HG02798 (cell line): ENCODE results near the gene NXPE2.

Experiments
- ATAC-seq: cut with Tn5 transposase; IDR thresholded peaks from one replicate; pipeline ENCODE4 v1.9.1; 2021; ENCODE audit warnings: mild to moderate bottlenecking; ENCODE audit not compliant: unreplicated experiment, poor library complexity

Gene NXPE2

GRCh38 chr11:114736806-114737205 is 58.5 kb downstream of the NXPE2 start:
- ATAC-seq: no peak

GRCh38 chr11:114738954-114739353 is 60.6 kb downstream of the NXPE2 start:
- no peak for ATAC-seq

GRCh38 chr11:114745150-114745671 is 66.9 kb downstream of the NXPE2 start:
- ATAC-seq: no peak

- ATAC-seq: no peak
Measured at GRCh38 chr11:114746013-114746412, 67.7 kb downstream of the NXPE2 start.
